Measurements from ENCODE around the gene NOVA1. TPM values are rescaled to one million over a fixed set of nuclear protein-coding genes. Genes with fewer than 3 reads are reported as not detected.

Gene NOVA1
- total RNA-seq, 2 donors from 2014 or later = 0.93 to 5.1 TPM

GRCh38 chr14:26522967-26523366 lies 74.9 kb downstream of the NOVA1 start:
- H3K27me3 ChIP-seq = no peaks in the 10 kb centered on the region
- H3K9me3 ChIP-seq = no peaks in the 10 kb centered on the region
- no peaks in the 10 kb centered on the region for H3K36me3 ChIP-seq
- H3K4me3 ChIP-seq = no peak overlapping the region
- no peak overlapping the region for H3K27ac ChIP-seq
- H3K4me1 ChIP-seq = no peaks in the 10 kb centered on the region
- no peak for TF ChIP-seq CTCF (IDR thresholded peaks at IDR 0.05)
- no peak for DNase-seq (ENCODE audit: low spot score)

- DNase-seq (ENCODE audit: low spot score) = no peak
- Histone ChIP-seq H3K4me1 (no peaks in the 10 kb centered on the region), H3K27ac (no peak overlapping the region), H3K4me3 (no peak overlapping the region), H3K9me3 (no peaks in the 10 kb centered on the region), H3K27me3 (no peaks in the 10 kb centered on the region), H3K36me3 (no peaks in the 10 kb centered on the region)
- TF ChIP-seq CTCF (IDR thresholded peaks at IDR 0.05) = no peak
These were observed 80.1 kb downstream of the NOVA1 start for GRCh38 chr14:26517771-26518170.

- Histone ChIP-seq H3K9me3 (no peaks in the 10 kb centered on the region), H3K27me3 (no peaks in the 10 kb centered on the region), H3K4me1 (no peaks in the 10 kb centered on the region), H3K36me3 (no peaks in the 10 kb centered on the region), H3K4me3 (no peak overlapping the region), H3K27ac (no peak overlapping the region)
- DNase-seq (ENCODE audit: low spot score) = no peak
- TF ChIP-seq CTCF (IDR thresholded peaks at IDR 0.05) = no peak
These were observed 97.8 kb downstream of the NOVA1 start for GRCh38 chr14:26500028-26500427.

- Histone ChIP-seq H3K27ac (no peak overlapping the region), H3K27me3 (no peaks in the 10 kb centered on the region), H3K9me3 (no peaks in the 10 kb centered on the region), H3K4me1 (no peaks in the 10 kb centered on the region), H3K4me3 (no peak overlapping the region), H3K36me3 (no peaks in the 10 kb centered on the region)
- DNase-seq (ENCODE audit: low spot score) = no peak
- TF ChIP-seq CTCF (IDR thresholded peaks at IDR 0.05) = no peak
These were observed 98.3 kb downstream of the NOVA1 start for GRCh38 chr14:26499546-26499945.

- no peak for DNase-seq (ENCODE audit: low spot score)
- H3K27me3 ChIP-seq = no peaks in the 10 kb centered on the region
- no peaks in the 10 kb centered on the region for H3K9me3 ChIP-seq
- no peaks in the 10 kb centered on the region for H3K36me3 ChIP-seq
- no peak overlapping the region for H3K27ac ChIP-seq
- TF ChIP-seq CTCF (IDR thresholded peaks at IDR 0.05) = no peak
- H3K4me1 ChIP-seq = no peaks in the 10 kb centered on the region
- H3K4me3 ChIP-seq = no peak overlapping the region
These were observed 110.9 kb downstream of the NOVA1 start for GRCh38 chr14:26486922-26487321.

GRCh38 chr14:26484562-26484961 lies 113.3 kb downstream of the NOVA1 start:
- Histone ChIP-seq H3K27ac (no peak overlapping the region), H3K36me3 (no peaks in the 10 kb centered on the region), H3K4me3 (no peak overlapping the region), H3K4me1 (no peaks in the 10 kb centered on the region), H3K27me3 (no peaks in the 10 kb centered on the region), H3K9me3 (no peaks in the 10 kb centered on the region)
- no peak for DNase-seq (ENCODE audit: low spot score)
- no peak for TF ChIP-seq CTCF (IDR thresholded peaks at IDR 0.05)

Measured in right atrium auricular region (tissue), 2 donors.